HepG2 (cell line): ENCODE data around the gene KIFC1. TPM values are rescaled to one million over a fixed set of nuclear protein-coding genes. Genes with fewer than 3 reads are reported as not detected.

Source experiments
- AHR ChIP-seq: IDR thresholded peaks from 2 replicates; pipeline ENCODE4 v1.6.1; 2018; ENCODE audit warnings: missing genetic modification reagents, missing compliant biosample characterization
- CENPX ChIP-seq: sonication (generic); formaldehyde crosslinking; IDR thresholded peaks from 2 replicates; pipeline ENCODE4 v1.9.0; 2021; ENCODE audit warnings: mild to moderate bottlenecking, missing genetic modification reagents, moderate library complexity
- E2F1 ChIP-seq: sonication (generic); formaldehyde crosslinking; IDR thresholded peaks from 2 replicates; pipeline ENCODE4 v1.5.0; 2020; ENCODE audit warnings: missing genetic modification reagents
- ELK4 ChIP-seq: sonication (generic); formaldehyde crosslinking; IDR thresholded peaks from 2 replicates; pipeline ENCODE4 v1.9.0; 2021; ENCODE audit warnings: missing genetic modification reagents, borderline replicate concordance
- EP300 ChIP-seq, 3 experiments: sonication (generic) in 1 of 3; formaldehyde crosslinking in 1 of 3; IDR thresholded peaks; 2 replicates each; pipeline versions ENCODE4 v1.5.1 to v1.6.1; 2011 to 2020; ENCODE audit warnings: low read depth in 2 of 3, low read length in 2 of 3, borderline replicate concordance in 1 of 3, improper control_type of control experiment in 1 of 3, mild to moderate bottlenecking in 1 of 3, missing genetic modification reagents in 1 of 3, moderate library complexity in 1 of 3
- HNF4A ChIP-seq: sonication (generic); formaldehyde crosslinking; IDR thresholded peaks from 2 replicates; pipeline ENCODE4 v1.4.0; 2020; ENCODE audit warnings: missing genetic modification reagents
- IKZF1 ChIP-seq: fragments of 450-650 bp; IDR thresholded peaks from 2 replicates; pipeline ENCODE4 v1.7.1; 2016
- IRF2 ChIP-seq: IDR thresholded peaks from 2 replicates; pipeline ENCODE4 v1.6.1; 2018; ENCODE audit warnings: missing genetic modification reagents, missing compliant biosample characterization
- KMT2B ChIP-seq: IDR thresholded peaks from 2 replicates; pipeline ENCODE4 v1.6.1; 2016; ENCODE audit warnings: missing genetic modification reagents, missing compliant biosample characterization
- MBD4 ChIP-seq: IDR thresholded peaks from 2 replicates; pipeline ENCODE4 v1.6.1; 2012; ENCODE audit warnings: low read length, inconsistent platforms, borderline replicate concordance
- MBNL3 ChIP-seq: fragments of 250-450 bp; sonication (Bioruptor Pico); conservative IDR thresholded peaks from 2 replicates; pipeline ENCODE4 v1.8.0; 2022; ENCODE audit warnings: mild to moderate bottlenecking, inconsistent platforms
- MEIS2 ChIP-seq: sonication (generic); formaldehyde crosslinking; IDR thresholded peaks from 2 replicates; pipeline ENCODE4 v1.9.0; 2021; ENCODE audit warnings: mild to moderate bottlenecking, missing genetic modification reagents
- NFKB2 ChIP-seq: sonication (generic); formaldehyde crosslinking; IDR thresholded peaks from 2 replicates; pipeline ENCODE4 v1.4.0; 2020; ENCODE audit warnings: missing genetic modification reagents, borderline replicate concordance
- NKX3-1 ChIP-seq: sonication (generic); formaldehyde crosslinking; IDR thresholded peaks from 2 replicates; pipeline ENCODE4 v1.5.0; 2020; ENCODE audit warnings: missing genetic modification reagents
- PCBP1 ChIP-seq: fragments of 200-400 bp; formaldehyde crosslinking; IDR thresholded peaks from 2 replicates; pipeline ENCODE4 v1.6.1; 2017; ENCODE audit warnings: mild to moderate bottlenecking, low read depth, low read length, borderline replicate concordance
- PHF21A ChIP-seq: sonication (generic); formaldehyde crosslinking; IDR thresholded peaks from 2 replicates; pipeline ENCODE4 v1.5.0; 2020; ENCODE audit warnings: mild to moderate bottlenecking, missing genetic modification reagents
- TEF ChIP-seq: sonication (generic); formaldehyde crosslinking; IDR thresholded peaks from 2 replicates; pipeline ENCODE4 v1.5.0; 2020; ENCODE audit warnings: missing genetic modification reagents
- TFAP4 ChIP-seq: sonication (generic); IDR thresholded peaks from 2 replicates; pipeline ENCODE4 v1.6.1; 2016; ENCODE audit warnings: low read depth, borderline replicate concordance
- ZMYM4 ChIP-seq: sonication (generic); formaldehyde crosslinking; IDR thresholded peaks from 2 replicates; pipeline ENCODE4 v1.8.1; 2023; ENCODE audit warnings: mild to moderate bottlenecking, missing genetic modification reagents
- ZNF317 ChIP-seq: sonication (generic); formaldehyde crosslinking; IDR thresholded peaks from 2 replicates; pipeline ENCODE4 v1.5.0; 2020; ENCODE audit warnings: mild to moderate bottlenecking, missing genetic modification reagents
- ZNF414 ChIP-seq: sonication (generic); formaldehyde crosslinking; IDR thresholded peaks from 2 replicates; pipeline ENCODE4 v1.5.0; 2020; ENCODE audit warnings: missing genetic modification reagents
- ZNF44 ChIP-seq: sonication (generic); formaldehyde crosslinking; IDR thresholded peaks from 2 replicates; pipeline ENCODE4 v1.5.1; 2020; ENCODE audit warnings: mild to moderate bottlenecking, missing genetic modification reagents
- ZNF577 ChIP-seq: sonication (generic); formaldehyde crosslinking; IDR thresholded peaks from 2 replicates; pipeline ENCODE4 v1.4.0; 2020; ENCODE audit warnings: mild to moderate bottlenecking, low read depth, missing genetic modification reagents, borderline replicate concordance
- ZNF652 ChIP-seq: IDR thresholded peaks from 2 replicates; pipeline ENCODE4 v1.6.1; 2016; ENCODE audit warnings: low read depth, borderline replicate concordance
- ZNF776 ChIP-seq: sonication (generic); formaldehyde crosslinking; IDR thresholded peaks from 2 replicates; pipeline ENCODE4 v1.4.0; 2020; ENCODE audit warnings: mild to moderate bottlenecking, missing genetic modification reagents
- polyA plus RNA-seq, 8 experiments: library from polyadenylated mRNA; depleted of rRNA in 3 of 8; stranded (reverse) in 7 of 8; unstranded in 1 of 8; fragments of >200 nt; fragmentation: Illumina TruSeq in 4 of 8; extraction: Trizol in 4 of 8; gene quantifications; 2 replicates each; pipeline versions ENCODE4 v1.2.1 to v1.2.3, GENCODE V29; 2011 to 2016; ENCODE audit warnings: low read depth in 4 of 8, missing spikeins in 1 of 8, mixed read lengths in 1 of 8; ENCODE audit not compliant: insufficient read depth in 1 of 8
- total RNA-seq, 5 experiments: library from RNA; depleted of rRNA; stranded (reverse); fragments of >200 nt; fragmentation: Illumina TruSeq; extraction: Trizol; gene quantifications; 2 replicates each; pipeline ENCODE4 v1.2.3, GENCODE V29; 2016; ENCODE audit warnings: low read depth in 1 of 5

KIFC1 gene
- total and polyA plus RNA-seq, 2 of the 13 experiments (the other 11 are each of a cell fraction or from before 2014, with no cell fraction given), result 25.0 to 45.5 TPM

GRCh38 chr6:33454009-33454946 lies 62.7 kb downstream of the KIFC1 start, which contains the start of gene ZBTB9 (continued):
- TF ChIP-seq ZNF414 (CRISPR knock-in tag) (0 out of 2 replicates have a peak, but pooled peaks have one; percentile 65), ZNF44 (CRISPR knock-in tag) (peak; percentile 89), IRF2 (peak; percentile 79), ELK4 (CRISPR knock-in tag) (no peak; the same call in 1 of the 2 replicates), IKZF1 (no peak), ZMYM4 (CRISPR knock-in tag) (peak; percentile 90), TFAP4 (peak; percentile 59; the same call in 1 of the 2 replicates), E2F1 (CRISPR knock-in tag) (0 out of 2 replicates have a peak, but pooled peaks have one; percentile 50), MBNL3 (no peak), NKX3-1 (peak; percentile 45; the same call in 1 of the 2 replicates), KMT2B (peak; percentile 96), AHR (CRISPR knock-in tag) (peak; percentile 93), CENPX (no peak), ZNF317 (CRISPR knock-in tag) (peak; percentile 84), HNF4A (CRISPR knock-in tag) (no peak), PHF21A (CRISPR knock-in tag) (peak; percentile 52; the same call in 1 of the 2 replicates), ZNF652 (CRISPR knock-in tag) (0 out of 2 replicates have a peak, but pooled peaks have one; percentile 41), TEF (CRISPR knock-in tag) (no peak; the same call in 1 of the 2 replicates), EP300 (IDR thresholded peaks at IDR 0.05; ENCODE audit: low read depth in 2 of 2, low read length in 2 of 2) (no peak), EP300 (CRISPR knock-in tag; IDR thresholded peaks at IDR 0.05; ENCODE audit: borderline replicate concordance) (0 out of 2 replicates have a peak, but pooled peaks have one; percentile 14), ZNF577 (CRISPR knock-in tag) (0 out of 2 replicates have a peak, but pooled peaks have one; percentile 41), PCBP1 (0 out of 2 replicates have a peak, but pooled peaks have one; percentile 68), ZNF776 (CRISPR knock-in tag) (peak; percentile 94; the same call in 1 of the 2 replicates), MEIS2 (CRISPR knock-in tag) (peak; percentile 47; the same call in 1 of the 2 replicates), NFKB2 (CRISPR knock-in tag) (peak; percentile 90; the same call in 1 of the 2 replicates), MBD4 (no peak)
